ENCODE data around the gene ENTPD6. TPM values are rescaled to one million over a fixed set of nuclear protein-coding genes. Genes with fewer than 3 reads are reported as not detected.

ENTPD6 gene
- 10 to 100 TPM; 45.8 to 77.6 (median 71.1) TPM for total RNA-seq

DNA sequence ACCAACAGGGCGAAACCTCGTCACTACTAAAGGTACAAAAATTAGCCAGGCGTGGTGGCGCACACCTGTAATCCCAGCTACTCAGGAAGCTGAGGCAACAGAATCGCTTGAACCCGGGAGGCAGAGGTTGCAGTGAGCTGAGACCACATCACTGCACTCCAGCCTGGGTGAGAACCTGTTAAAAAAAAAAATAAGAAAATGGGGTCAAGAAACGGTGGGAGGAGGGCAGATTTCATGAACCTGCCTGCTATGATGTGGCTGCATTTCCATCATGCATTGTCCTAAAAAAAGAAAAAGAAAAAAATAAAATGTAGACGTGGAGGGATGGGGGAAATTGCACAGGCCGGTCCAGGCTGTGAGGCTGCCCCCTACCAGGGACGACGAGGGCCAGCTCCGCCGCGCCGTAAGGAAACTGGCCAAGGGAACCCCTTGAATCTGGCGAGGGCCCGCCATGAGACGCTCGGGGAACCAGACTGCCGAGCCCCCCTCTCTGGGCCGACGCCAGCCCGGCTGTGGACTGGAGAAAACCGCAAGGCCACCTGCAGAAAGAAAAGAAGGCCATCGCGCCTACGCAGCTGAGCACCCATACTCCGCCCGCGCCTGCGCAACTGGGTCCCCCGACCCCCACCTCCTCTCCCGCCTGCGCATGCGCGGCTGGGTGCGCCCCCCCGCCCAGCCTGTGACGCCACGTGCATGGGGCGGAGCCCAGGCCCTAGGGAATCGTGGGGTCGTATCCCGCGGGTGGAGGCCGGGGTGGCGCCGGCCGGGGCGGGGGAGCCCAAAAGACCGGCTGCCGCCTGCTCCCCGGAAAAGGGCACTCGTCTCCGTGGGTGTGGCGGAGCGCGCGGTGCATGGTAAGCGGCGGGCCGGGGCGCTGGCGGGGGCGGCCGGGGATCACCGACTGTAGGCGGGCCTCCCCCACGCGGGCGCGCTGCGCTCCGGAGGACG, at the start of gene ENTPD6:
Gene ENTPD6, plus strand, starts transcription at position 699 of the 948 bp plus-strand sequence. CDS start 10,825 bp downstream, outside the sequence.
- H3K4me1 ChIP-seq = peaks cover 0 to 9% of the 10 kb centered on the region in 2 donors
- H3K27ac ChIP-seq = peak within 1 kb of the TSS; percentile 87 to 91
- no peaks in the 10 kb centered on the region for H3K27me3 ChIP-seq
- no peaks in the 10 kb centered on the region for H3K36me3 ChIP-seq
- peak in 2 of 3 donors; percentile 74 to 75 for TF ChIP-seq POLR2AphosphoS5 (IDR thresholded peaks at IDR 0.05)
- TF ChIP-seq POLR2A (IDR thresholded peaks at IDR 0.05) = peak; percentile 70
- TF ChIP-seq, protein P1, sequence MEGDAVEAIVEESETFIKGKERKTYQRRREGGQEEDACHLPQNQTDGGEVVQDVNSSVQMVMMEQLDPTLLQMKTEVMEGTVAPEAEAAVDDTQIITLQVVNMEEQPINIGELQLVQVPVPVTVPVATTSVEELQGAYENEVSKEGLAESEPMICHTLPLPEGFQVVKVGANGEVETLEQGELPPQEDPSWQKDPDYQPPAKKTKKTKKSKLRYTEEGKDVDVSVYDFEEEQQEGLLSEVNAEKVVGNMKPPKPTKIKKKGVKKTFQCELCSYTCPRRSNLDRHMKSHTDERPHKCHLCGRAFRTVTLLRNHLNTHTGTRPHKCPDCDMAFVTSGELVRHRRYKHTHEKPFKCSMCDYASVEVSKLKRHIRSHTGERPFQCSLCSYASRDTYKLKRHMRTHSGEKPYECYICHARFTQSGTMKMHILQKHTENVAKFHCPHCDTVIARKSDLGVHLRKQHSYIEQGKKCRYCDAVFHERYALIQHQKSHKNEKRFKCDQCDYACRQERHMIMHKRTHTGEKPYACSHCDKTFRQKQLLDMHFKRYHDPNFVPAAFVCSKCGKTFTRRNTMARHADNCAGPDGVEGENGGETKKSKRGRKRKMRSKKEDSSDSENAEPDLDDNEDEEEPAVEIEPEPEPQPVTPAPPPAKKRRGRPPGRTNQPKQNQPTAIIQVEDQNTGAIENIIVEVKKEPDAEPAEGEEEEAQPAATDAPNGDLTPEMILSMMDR (IDR thresholded peaks at IDR 0.05) = no peak
- H3K4me3 ChIP-seq = peak within 1 kb of the TSS; percentile 71 to 94 (median 93)
- intact Hi-C loops (cut with DNase I; ENCODE audit: low total_unique reads) = loop anchor here (10.0 kb wide), 1 partner anchor 130 kb away; no protein-coding TSS in a partner anchor
- peak; percentile 88 to 91 for DNase-seq (ENCODE audit: low spot score in 2 of 2)
- no peaks in the 10 kb centered on the region for H3K9me3 ChIP-seq

GRCh38 chr20:25146976-25147375, 48.5 kb upstream of the ENTPD6 start:
- Histone ChIP-seq H3K27ac (no peak overlapping the region), H3K36me3 (no peaks in the 10 kb centered on the region), H3K4me1 (no peaks in the 10 kb centered on the region), H3K4me3 (no peak overlapping the region), H3K27me3 (peaks cover 0 to 17% of the 10 kb centered on the region in 2 donors), H3K9me3 (no peaks in the 10 kb centered on the region)
- intact Hi-C loops (cut with DNase I; ENCODE audit: low total_unique reads) = no loop called here
- TF ChIP-seq POLR2AphosphoS5 (IDR thresholded peaks at IDR 0.05) (no peak), POLR2A (IDR thresholded peaks at IDR 0.05) (no peak)
- TF ChIP-seq, protein P1 (IDR thresholded peaks at IDR 0.05) = no peak
- DNase-seq (ENCODE audit: low spot score in 2 of 2) = no peak

GRCh38 chr20:25147716-25148115, 47.8 kb upstream of the ENTPD6 start:
- TF ChIP-seq POLR2A (IDR thresholded peaks at IDR 0.05) (no peak), POLR2AphosphoS5 (IDR thresholded peaks at IDR 0.05) (no peak)
- TF ChIP-seq, protein P1 (IDR thresholded peaks at IDR 0.05) = no peak
- intact Hi-C loops (cut with DNase I; ENCODE audit: low total_unique reads) = no loop called here
- DNase-seq (ENCODE audit: low spot score in 2 of 2) = no peak
- Histone ChIP-seq H3K9me3 (no peaks in the 10 kb centered on the region), H3K27ac (no peak overlapping the region), H3K27me3 (peaks cover 0 to 17% of the 10 kb centered on the region in 2 donors), H3K4me1 (no peaks in the 10 kb centered on the region), H3K4me3 (no peak overlapping the region), H3K36me3 (no peaks in the 10 kb centered on the region)

DNA sequence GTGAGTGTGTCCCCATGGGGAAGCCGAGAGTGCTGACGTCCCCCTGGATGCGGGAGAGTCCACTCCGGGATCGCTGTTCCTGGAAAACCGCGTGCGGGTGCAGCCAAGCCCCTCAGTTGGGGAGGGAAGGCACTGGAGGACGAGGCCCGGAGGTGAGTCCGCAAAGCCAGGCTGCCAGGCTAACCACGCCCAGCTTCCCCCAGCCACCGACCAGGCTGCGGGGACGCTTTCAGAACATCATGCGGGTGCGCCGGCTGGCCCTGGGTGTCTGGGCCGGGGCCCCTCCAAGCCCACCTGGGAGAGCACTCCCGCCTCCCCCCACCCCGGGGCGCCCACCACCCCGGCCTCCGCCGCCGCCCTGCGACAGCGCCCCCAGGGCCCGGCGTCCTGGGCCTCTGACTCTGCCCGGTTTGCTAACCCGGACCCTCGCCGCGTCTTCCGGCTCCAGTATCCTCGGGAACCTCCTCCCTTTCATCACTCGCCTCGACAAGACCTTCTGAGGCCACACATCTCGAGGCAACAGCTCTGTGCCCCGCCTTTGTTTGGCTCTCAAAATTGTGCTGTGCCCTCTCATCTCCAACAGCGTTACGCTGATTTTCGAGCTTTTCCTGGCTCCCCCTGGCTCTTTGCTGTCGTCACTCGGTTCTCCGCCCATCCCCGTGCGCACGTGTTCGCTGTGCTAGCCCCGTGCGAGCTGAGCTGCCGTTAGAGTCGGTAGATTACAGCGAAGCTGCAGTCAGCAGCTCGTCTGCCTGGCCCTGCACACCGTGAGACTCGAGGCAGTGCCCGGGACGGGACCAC, 47.1 kb upstream of the ENTPD6 start:
- DNase-seq (ENCODE audit: low spot score in 2 of 2) = no peak
- no peaks in the 10 kb centered on the region for H3K36me3 ChIP-seq
- intact Hi-C loops (cut with DNase I; ENCODE audit: low total_unique reads) = no loop called here
- H3K27me3 ChIP-seq = peaks cover 0 to 17% of the 10 kb centered on the region in 2 donors
- no peak overlapping the region for H3K27ac ChIP-seq
- H3K4me1 ChIP-seq = no peaks in the 10 kb centered on the region
- peak overlapping the region; percentile 35 to 53 (median 37) for H3K4me3 ChIP-seq
- H3K9me3 ChIP-seq = no peaks in the 10 kb centered on the region
- no peak for TF ChIP-seq POLR2A (IDR thresholded peaks at IDR 0.05)
- no peak for TF ChIP-seq POLR2AphosphoS5 (IDR thresholded peaks at IDR 0.05)
- TF ChIP-seq, protein P1 (IDR thresholded peaks at IDR 0.05) = no peak

Measured in breast epithelium (tissue), 4 donors.